ENCODE data around the gene SCGB1D2.

DNA sequence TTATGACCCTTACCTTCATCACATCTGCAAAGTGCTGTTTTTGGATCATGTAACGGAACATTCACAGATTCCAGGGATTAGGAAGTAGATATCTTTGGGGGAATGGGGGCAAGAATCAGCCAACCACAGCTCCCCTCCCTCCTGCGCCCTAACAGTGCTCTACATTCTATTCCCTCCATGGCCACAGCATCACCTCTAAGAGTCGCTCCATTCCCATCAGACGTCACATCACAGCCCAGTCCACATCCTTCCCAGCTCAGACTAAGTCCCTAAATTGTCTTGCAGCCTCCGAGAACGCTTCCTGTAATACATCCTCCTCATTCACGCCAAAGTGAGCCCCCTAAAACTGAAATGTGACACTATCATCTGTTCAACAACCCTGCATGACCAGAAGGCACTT, 46.1 kb upstream of the SCGB1D2 start:
- TF ChIP-seq YY1 (IDR thresholded peaks at IDR 0.05; ENCODE audit: low read depth, low read length) (no peak), POLR2AphosphoS5 (IDR thresholded peaks at IDR 0.05; ENCODE audit: low read length) (no peak), ZZZ3 (IDR thresholded peaks at IDR 0.05; ENCODE audit: control insufficient read depth, insufficient read length, low read depth) (no peak), CEBPB (IDR thresholded peaks at IDR 0.05; ENCODE audit: borderline replicate concordance in 1 of 2, low read depth in 2 of 2, low read length in 2 of 2) (no peak), ETV6 (conservative IDR thresholded peaks at IDR 0.05 in 1 of 2, IDR thresholded peaks at IDR 0.05 in 1 of 2; ENCODE audit: borderline replicate concordance in 1 of 2, low read depth in 1 of 2) (no peak), HDGF (IDR thresholded peaks at IDR 0.05) (no peak)
- TF ChIP-seq, protein P1, sequence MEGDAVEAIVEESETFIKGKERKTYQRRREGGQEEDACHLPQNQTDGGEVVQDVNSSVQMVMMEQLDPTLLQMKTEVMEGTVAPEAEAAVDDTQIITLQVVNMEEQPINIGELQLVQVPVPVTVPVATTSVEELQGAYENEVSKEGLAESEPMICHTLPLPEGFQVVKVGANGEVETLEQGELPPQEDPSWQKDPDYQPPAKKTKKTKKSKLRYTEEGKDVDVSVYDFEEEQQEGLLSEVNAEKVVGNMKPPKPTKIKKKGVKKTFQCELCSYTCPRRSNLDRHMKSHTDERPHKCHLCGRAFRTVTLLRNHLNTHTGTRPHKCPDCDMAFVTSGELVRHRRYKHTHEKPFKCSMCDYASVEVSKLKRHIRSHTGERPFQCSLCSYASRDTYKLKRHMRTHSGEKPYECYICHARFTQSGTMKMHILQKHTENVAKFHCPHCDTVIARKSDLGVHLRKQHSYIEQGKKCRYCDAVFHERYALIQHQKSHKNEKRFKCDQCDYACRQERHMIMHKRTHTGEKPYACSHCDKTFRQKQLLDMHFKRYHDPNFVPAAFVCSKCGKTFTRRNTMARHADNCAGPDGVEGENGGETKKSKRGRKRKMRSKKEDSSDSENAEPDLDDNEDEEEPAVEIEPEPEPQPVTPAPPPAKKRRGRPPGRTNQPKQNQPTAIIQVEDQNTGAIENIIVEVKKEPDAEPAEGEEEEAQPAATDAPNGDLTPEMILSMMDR (IDR thresholded peaks at IDR 0.05 in 2 of 3, conservative IDR thresholded peaks at IDR 0.05 in 1 of 3; ENCODE audit: control insufficient read depth in 2 of 3, extremely low read depth in 1 of 3, insufficient read depth in 1 of 3, low read depth in 3 of 3, low read length in 3 of 3) = peak in 2 of 3 experiments; percentile 6 to 15; a peak in 1 of 6 replicates
- TF ChIP-seq, protein P2, sequence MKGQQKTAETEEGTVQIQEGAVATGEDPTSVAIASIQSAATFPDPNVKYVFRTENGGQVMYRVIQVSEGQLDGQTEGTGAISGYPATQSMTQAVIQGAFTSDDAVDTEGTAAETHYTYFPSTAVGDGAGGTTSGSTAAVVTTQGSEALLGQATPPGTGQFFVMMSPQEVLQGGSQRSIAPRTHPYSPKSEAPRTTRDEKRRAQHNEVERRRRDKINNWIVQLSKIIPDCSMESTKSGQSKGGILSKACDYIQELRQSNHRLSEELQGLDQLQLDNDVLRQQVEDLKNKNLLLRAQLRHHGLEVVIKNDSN (IDR thresholded peaks at IDR 0.05; ENCODE audit: borderline replicate concordance, extremely low read length, insufficient read depth, low read depth, low read length) = no peak
- TF ChIP-seq, protein P3, sequence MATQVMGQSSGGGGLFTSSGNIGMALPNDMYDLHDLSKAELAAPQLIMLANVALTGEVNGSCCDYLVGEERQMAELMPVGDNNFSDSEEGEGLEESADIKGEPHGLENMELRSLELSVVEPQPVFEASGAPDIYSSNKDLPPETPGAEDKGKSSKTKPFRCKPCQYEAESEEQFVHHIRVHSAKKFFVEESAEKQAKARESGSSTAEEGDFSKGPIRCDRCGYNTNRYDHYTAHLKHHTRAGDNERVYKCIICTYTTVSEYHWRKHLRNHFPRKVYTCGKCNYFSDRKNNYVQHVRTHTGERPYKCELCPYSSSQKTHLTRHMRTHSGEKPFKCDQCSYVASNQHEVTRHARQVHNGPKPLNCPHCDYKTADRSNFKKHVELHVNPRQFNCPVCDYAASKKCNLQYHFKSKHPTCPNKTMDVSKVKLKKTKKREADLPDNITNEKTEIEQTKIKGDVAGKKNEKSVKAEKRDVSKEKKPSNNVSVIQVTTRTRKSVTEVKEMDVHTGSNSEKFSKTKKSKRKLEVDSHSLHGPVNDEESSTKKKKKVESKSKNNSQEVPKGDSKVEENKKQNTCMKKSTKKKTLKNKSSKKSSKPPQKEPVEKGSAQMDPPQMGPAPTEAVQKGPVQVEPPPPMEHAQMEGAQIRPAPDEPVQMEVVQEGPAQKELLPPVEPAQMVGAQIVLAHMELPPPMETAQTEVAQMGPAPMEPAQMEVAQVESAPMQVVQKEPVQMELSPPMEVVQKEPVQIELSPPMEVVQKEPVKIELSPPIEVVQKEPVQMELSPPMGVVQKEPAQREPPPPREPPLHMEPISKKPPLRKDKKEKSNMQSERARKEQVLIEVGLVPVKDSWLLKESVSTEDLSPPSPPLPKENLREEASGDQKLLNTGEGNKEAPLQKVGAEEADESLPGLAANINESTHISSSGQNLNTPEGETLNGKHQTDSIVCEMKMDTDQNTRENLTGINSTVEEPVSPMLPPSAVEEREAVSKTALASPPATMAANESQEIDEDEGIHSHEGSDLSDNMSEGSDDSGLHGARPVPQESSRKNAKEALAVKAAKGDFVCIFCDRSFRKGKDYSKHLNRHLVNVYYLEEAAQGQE (IDR thresholded peaks at IDR 0.05; ENCODE audit: low read depth, low read length) = no peak
- TF ChIP-seq, protein P4, sequence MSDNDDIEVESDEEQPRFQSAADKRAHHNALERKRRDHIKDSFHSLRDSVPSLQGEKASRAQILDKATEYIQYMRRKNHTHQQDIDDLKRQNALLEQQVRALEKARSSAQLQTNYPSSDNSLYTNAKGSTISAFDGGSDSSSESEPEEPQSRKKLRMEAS (IDR thresholded peaks at IDR 0.05; ENCODE audit: low read depth, low read length) = no peak
